MCF 10A (cell line): Measurements from ENCODE around the gene SREBF1. TPM values are rescaled to one million over a fixed set of nuclear protein-coding genes. Genes with fewer than 3 reads are reported as not detected.

Experiments
- BruUV-seq: library from RNA; stranded (reverse); fragments of 400-500 nt; replicated peaks from 2 replicates; lab custom pipeline; 2021; lab: Mats Ljungman, UMichigan
- CTCF ChIA-PET: fragments of 300-600 bp; sonication (Branson Sonifier 250); formaldehyde crosslinking; extraction: SDS; loops from one replicate; lab custom pipeline; 2021; ENCODE audit warnings: antibody characterized with exemption, inconsistent platforms; lab: Yijun Ruan, JAX
- POLR2A ChIA-PET: fragments of 300-600, 350-650 bp; sonication (Branson Sonifier 250); formaldehyde crosslinking; extraction: SDS; loops from one replicate; lab custom pipeline; 2020; ENCODE audit warnings: antibody characterized with exemption, inconsistent platforms; lab: Yijun Ruan, JAX
- DNase-seq: peaks from one replicate; pipeline ENCODE4 v3.0.0-alpha.2; 2018; ENCODE audit not compliant: unreplicated experiment
- H3K27ac Mint-ChIP-seq: one replicate; pipeline ENCODE4 v1.8.0; 2022; ENCODE audit warnings: mild to moderate bottlenecking, low read depth, mixed read lengths; ENCODE audit not compliant: unreplicated experiment
- H3K27me3 Mint-ChIP-seq: one replicate; pipeline ENCODE4 v1.8.0; 2022; ENCODE audit warnings: mixed read lengths; ENCODE audit not compliant: insufficient read depth, unreplicated experiment
- H3K36me3 Mint-ChIP-seq: one replicate; pipeline ENCODE4 v1.8.0; 2022; ENCODE audit warnings: mild to moderate bottlenecking, moderate library complexity, mixed read lengths; ENCODE audit not compliant: insufficient read depth, unreplicated experiment
- H3K4me1 Mint-ChIP-seq: one replicate; pipeline ENCODE4 v1.8.0; 2022; ENCODE audit warnings: mixed read lengths; ENCODE audit not compliant: insufficient read depth, unreplicated experiment
- H3K4me3 Mint-ChIP-seq: one replicate; pipeline ENCODE4 v1.8.0; 2022; ENCODE audit warnings: mild to moderate bottlenecking, moderate library complexity, mixed read lengths; ENCODE audit not compliant: unreplicated experiment
- H3K9me3 Mint-ChIP-seq: one replicate; pipeline ENCODE4 v1.8.0; 2022; ENCODE audit warnings: mixed read lengths; ENCODE audit not compliant: unreplicated experiment
- intact Hi-C: fragments of 100-400 bp; cut with micrococcal nuclease; formaldehyde crosslinking; loops from 2 replicates; pipeline ENCODE4 v1.14.1; 2022
- total RNA-seq: library from RNA; stranded (reverse); gene quantifications from 2 replicates; pipeline ENCODE4 v1.2.3, GENCODE V29; 2022
- TF ChIP-seq, protein P1 (sequence below): fragments of 200-600 bp; IDR thresholded peaks from one replicate; pipeline ENCODE4 v1.8.0; 2022; ENCODE audit warnings: antibody characterized with exemption, mild to moderate bottlenecking; ENCODE audit not compliant: unreplicated experiment

Gene SREBF1
- total RNA-seq, 1 experiment from 2014 or later: 87.1 TPM

DNA sequence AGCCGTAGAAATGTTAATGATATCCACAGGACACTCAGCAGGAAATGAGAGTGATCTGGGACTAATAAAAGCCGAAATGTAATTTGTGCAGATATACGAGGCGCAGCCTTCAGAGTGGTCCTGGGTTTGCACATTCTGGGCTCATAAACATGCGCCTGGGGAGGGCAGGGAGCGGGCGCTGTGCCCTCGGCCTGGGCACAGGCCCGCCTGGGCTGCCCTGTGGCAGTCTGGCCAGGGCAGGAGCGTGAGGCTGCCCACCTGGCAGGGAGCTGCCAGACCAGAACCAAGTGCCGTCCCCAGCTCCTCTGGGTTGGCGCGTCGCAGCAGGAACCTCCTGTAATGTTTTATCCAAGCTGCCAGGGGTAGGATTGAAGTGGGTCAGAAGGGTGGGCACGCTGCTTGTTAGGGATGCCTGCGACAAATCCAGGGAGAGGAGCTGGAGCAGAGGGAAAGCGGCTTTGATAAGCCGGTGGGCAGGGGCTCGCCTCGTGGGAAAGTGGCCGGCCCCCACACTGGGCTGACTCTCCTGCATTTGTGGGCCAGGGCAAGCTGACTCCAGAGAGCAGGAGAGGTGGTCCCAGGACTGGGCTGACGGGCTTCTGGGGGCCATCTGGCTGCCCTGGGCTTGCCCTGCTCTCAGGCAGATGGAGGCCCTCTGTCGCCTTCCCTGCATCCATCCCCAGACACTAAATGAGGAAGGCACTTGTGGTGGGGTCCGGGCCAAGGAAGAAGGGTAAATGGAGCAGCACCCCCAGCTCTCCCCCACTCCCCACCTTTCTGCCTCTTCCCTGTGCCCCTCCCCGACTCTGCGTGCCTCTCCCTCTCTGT is 45.9 kb downstream of the SREBF1 start:
- H3K27ac Mint-ChIP-seq: no peak overlapping the region
- ChIA-PET CTCF (interaction anchor here (0.6 to 1.0 kb wide), 2 partner anchors 109 to 110 kb away, joined by 3 to 4 read pairs; no protein-coding TSS in a partner anchor), POLR2A (interaction anchor here (0.5 kb wide), 1 partner anchor 1575 kb away, joined by 4 read pairs; no protein-coding TSS in a partner anchor)
- TF ChIP-seq, protein P1, sequence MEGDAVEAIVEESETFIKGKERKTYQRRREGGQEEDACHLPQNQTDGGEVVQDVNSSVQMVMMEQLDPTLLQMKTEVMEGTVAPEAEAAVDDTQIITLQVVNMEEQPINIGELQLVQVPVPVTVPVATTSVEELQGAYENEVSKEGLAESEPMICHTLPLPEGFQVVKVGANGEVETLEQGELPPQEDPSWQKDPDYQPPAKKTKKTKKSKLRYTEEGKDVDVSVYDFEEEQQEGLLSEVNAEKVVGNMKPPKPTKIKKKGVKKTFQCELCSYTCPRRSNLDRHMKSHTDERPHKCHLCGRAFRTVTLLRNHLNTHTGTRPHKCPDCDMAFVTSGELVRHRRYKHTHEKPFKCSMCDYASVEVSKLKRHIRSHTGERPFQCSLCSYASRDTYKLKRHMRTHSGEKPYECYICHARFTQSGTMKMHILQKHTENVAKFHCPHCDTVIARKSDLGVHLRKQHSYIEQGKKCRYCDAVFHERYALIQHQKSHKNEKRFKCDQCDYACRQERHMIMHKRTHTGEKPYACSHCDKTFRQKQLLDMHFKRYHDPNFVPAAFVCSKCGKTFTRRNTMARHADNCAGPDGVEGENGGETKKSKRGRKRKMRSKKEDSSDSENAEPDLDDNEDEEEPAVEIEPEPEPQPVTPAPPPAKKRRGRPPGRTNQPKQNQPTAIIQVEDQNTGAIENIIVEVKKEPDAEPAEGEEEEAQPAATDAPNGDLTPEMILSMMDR: no peak
- intact Hi-C loops: no loop called here
- H3K4me1 Mint-ChIP-seq: peaks cover 6% of the 10 kb centered on the region
- H3K27me3 Mint-ChIP-seq: no peaks in the 10 kb centered on the region
- no peak overlapping the region for H3K4me3 Mint-ChIP-seq
- no peaks in the 10 kb centered on the region for H3K9me3 Mint-ChIP-seq
- no peak for DNase-seq
- H3K36me3 Mint-ChIP-seq: peaks cover 26% of the 10 kb centered on the region
- BruUV-seq: no TSS peak

DNA sequence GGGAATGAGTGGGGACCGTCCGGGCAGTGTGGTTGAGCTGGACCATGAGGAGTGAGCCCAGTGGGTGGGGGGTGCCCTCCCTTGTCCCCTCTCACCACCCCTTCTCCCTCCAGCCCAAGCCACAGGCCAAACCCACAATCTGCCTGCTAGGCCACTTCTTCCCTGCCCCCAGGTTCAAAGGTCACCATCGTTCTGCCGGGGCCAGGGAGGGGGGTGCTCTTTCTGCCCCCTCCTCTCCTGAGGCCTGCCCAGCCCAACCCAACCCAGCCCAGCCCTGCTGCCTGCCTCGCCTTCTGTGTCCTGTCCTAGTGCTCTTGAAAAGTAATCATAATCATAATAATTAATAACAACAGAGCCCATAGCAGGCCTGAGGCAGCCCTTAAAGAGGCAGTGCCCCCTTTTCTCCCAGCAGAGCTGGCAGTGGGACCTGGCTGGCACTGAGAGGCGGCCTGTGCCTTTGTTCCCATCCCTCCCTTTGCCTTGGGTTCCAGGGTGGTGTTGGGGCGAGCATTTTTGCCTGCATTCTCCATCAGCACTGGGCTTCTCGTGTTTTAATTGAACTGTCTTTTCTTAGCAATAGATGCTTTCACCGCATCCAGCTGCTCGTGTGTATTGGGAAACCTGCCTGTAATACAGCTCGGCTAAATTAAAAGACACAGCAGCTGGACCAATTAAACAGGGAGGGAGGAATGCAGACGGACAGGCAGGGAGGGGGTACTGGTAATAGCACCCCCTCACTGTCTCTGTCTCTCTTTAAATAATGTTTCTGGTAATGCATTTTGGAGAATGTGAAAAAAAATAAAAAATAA is 46.8 kb downstream of the SREBF1 start:
- H3K4me1 Mint-ChIP-seq: peaks cover 14% of the 10 kb centered on the region
- ChIA-PET POLR2A (no interaction called here), CTCF (interaction anchor here (1.0 kb wide), 1 partner anchor 108 kb away, joined by 4 read pairs; no protein-coding TSS in a partner anchor)
- intact Hi-C loops: no loop called here
- H3K27ac Mint-ChIP-seq: peak overlapping the region; percentile 49
- TF ChIP-seq, protein P1: no peak
- no peak overlapping the region for H3K4me3 Mint-ChIP-seq
- no peaks in the 10 kb centered on the region for H3K9me3 Mint-ChIP-seq
- peaks cover 24% of the 10 kb centered on the region for H3K36me3 Mint-ChIP-seq
- no peak for DNase-seq
- no TSS peak for BruUV-seq
- no peaks in the 10 kb centered on the region for H3K27me3 Mint-ChIP-seq

DNA sequence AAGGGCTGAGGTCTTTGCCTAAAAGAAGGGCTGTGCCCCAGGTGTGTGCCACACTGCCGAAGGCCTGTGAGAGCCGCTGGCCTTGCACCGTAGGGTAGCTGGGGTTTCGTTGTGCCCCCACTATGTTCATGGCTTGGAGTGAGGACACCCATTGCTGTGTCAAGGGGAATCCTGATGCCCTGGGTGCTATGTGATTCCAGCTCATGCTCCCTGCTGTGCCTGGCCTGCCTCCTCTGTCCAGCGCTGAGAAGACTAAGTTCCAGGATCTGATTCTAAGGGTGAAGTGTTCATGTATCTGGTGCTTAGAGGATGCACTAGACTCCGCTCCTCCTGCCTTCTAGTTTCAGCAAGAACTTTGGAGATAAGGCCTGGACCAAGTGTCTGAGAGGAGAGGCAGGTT is 47.4 kb downstream of the SREBF1 start:
- TF ChIP-seq, protein P1: no peak
- H3K9me3 Mint-ChIP-seq: no peaks in the 10 kb centered on the region
- ChIA-PET CTCF (interaction anchor here (1.1 kb wide), 1 partner anchor 15 kb away, joined by 3 read pairs; no protein-coding TSS in a partner anchor), POLR2A (no interaction called here)
- BruUV-seq: no TSS peak
- H3K4me3 Mint-ChIP-seq: no peak overlapping the region
- H3K27me3 Mint-ChIP-seq: no peaks in the 10 kb centered on the region
- intact Hi-C loops: no loop called here
- peak overlapping the region; percentile 49 for H3K27ac Mint-ChIP-seq
- peaks cover 18% of the 10 kb centered on the region for H3K36me3 Mint-ChIP-seq
- H3K4me1 Mint-ChIP-seq: peaks cover 18% of the 10 kb centered on the region
- no peak for DNase-seq

DNA sequence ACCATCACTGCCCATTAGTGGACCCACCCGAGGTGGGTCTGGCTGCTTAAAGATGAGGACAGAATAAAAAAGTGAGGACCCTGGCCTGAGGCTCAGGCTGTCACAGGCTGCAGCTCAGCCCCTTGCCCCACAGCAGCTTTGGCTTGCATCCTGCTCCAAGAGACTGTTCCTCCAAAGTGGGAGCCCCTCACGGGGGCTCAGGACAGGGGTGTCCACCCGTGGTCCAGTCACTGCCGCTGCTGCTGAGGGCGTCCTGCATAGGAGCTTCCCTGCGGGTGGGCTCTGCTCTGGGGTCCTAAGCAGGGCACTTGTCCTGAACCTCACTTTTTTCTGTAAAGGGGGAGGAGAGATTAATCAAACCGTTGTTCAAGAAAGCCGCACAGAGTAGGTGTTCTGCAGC is 47.8 kb downstream of the SREBF1 start:
- no peak for DNase-seq
- CTCF ChIA-PET: interaction anchor here (0.7 to 1.1 kb wide), 2 partner anchors 14 to 24 kb away, joined by 3 read pairs; no protein-coding TSS in a partner anchor
- H3K27ac Mint-ChIP-seq: no peak overlapping the region
- intact Hi-C loops: no loop called here
- POLR2A ChIA-PET: no interaction called here
- no peak overlapping the region for H3K4me3 Mint-ChIP-seq
- no peaks in the 10 kb centered on the region for H3K27me3 Mint-ChIP-seq
- BruUV-seq: no TSS peak
- H3K9me3 Mint-ChIP-seq: no peaks in the 10 kb centered on the region
- H3K36me3 Mint-ChIP-seq: peaks cover 16% of the 10 kb centered on the region
- peaks cover 18% of the 10 kb centered on the region for H3K4me1 Mint-ChIP-seq
- TF ChIP-seq, protein P1: no peak
